ENCODE data around the gene PACSIN2.

Gene PACSIN2

GRCh38 chr22:42905217-42905616 lies 109.7 kb downstream of the PACSIN2 start:
- DNase-seq (ENCODE audit: low read depth), result no peak

DNA sequence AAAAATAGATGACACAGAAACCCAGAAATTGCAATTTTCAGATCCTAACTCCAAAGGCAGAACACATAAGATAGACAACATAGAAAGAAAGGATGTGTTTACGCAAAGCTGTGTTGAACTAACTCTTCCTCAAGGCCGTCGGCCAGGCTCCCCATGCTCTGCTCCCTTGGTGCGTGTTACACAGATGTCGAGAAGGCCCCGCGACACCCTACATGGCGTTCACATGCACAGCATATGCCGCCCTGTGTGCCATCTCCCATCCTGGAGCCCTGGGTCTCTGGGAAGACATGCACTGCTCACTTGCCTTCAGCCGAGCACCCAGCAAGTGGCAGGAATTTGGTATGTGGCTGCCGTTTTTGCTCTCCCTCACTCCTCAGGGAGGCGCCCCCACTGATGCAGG lies 110.9 kb downstream of the PACSIN2 start:
- no peak for DNase-seq (ENCODE audit: low read depth)

DNA sequence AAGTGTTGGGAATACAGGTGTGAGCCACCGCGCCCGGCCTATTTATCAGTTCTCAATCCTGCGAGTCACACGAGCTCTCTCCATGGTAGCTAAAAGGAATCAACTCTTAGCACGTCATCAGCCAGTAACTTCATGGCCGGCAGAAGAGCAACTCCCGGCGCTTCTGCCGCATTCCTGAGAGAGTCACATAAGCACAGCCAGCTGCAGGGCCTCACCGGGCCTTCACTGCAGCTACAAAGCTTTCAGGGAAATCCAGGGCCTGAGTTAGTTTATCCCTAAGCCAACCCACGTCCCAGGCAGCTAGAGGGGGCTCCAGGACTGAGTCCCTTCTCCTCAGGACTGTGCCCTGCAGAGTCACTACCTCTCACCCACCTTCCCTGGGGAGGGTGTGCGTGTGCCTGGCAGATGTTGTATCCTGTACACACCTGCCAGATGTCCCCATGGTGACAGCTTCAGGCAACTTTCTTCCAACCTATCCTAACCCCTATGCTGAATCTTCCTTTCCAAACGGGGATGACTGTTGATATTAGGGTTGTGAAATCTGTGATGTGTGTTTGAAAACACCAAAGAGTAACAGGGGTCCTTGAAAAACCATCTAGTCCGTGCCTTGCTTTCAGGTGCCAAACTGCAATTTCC lies 112.0 kb downstream of the PACSIN2 start:
- peak; percentile 25 for DNase-seq (ENCODE audit: low read depth)

GRCh38 chr22:42901790-42902508 lies 113.0 kb downstream of the PACSIN2 start:
- DNase-seq (ENCODE audit: low read depth), result peak; percentile 8

DNA sequence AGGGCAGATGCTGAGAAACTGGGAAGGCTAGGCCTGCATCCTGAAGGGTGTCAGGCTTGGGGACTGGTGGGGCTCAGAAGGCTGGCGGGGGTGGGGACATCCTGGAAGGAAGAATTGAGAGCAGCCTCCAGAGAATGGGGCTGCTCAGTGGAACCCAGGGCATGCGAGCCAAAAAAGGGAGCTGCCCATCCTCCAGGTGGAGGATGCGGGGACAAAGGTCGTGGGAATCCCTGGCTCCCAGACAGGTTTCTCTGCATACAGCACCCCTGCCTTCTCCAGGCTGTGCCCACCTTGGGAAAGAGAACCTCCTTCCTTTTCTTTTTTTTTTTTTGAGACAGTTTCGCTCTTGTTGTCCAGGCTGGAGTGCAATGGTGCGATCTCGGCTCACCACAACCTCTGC lies 117.0 kb downstream of the PACSIN2 start:
- DNase-seq (ENCODE audit: low read depth), result no peak

- no peak for DNase-seq (ENCODE audit: low read depth)
Observed at GRCh38 chr22:42895541-42895981, 119.4 kb downstream of the PACSIN2 start.

GRCh38 chr22:42895087-42895486 lies 119.9 kb downstream of the PACSIN2 start:
- no peak for DNase-seq (ENCODE audit: low read depth)

DNA sequence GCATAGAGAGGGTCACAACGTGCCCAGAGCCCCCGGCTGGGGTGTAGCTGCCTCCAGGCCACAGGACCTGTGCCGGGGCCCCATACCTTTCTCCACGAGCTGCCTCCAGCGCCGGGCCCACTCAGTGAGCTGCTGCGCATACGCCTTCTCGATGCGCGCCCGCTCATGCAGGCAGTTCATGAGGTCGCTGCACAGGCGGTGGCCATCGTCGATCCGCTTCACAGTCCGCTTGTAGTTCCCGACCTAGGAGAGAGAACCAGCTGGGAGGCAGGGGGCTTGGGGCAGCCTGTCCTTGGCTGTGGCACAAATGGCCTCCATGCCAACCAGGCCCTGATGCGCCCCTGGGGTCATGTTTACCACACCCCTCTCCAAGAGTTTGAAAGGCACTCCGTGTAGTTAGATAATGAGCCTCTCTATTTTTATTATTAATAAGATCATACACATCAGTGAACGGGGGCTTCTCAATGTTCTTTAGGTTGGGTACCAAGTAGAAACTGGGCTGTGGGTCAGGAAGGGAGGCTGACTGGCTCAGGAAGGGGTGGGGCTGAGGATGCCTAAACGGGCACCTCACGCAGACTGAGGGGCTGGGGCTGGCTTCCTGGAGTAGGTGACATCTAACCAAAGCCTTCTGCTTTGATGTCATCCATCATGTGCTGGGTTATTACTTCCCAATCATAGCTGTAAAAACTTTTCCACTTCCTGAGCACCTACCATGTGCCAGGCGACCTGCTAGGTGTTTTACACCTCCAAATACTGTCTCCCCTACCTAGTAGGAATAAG lies 121.4 kb downstream of the PACSIN2 start:
- DNase-seq (ENCODE audit: low read depth), result no peak

- no peak for DNase-seq (ENCODE audit: low read depth)
Observed at GRCh38 chr22:42892571-42893316, 122.2 kb downstream of the PACSIN2 start.

- DNase-seq (ENCODE audit: low read depth), result no peak
Observed at GRCh38 chr22:42892156-42892555, 122.8 kb downstream of the PACSIN2 start.

- no peak for DNase-seq (ENCODE audit: low read depth)
Observed at GRCh38 chr22:42891696-42892095, 123.3 kb downstream of the PACSIN2 start.

DNA sequence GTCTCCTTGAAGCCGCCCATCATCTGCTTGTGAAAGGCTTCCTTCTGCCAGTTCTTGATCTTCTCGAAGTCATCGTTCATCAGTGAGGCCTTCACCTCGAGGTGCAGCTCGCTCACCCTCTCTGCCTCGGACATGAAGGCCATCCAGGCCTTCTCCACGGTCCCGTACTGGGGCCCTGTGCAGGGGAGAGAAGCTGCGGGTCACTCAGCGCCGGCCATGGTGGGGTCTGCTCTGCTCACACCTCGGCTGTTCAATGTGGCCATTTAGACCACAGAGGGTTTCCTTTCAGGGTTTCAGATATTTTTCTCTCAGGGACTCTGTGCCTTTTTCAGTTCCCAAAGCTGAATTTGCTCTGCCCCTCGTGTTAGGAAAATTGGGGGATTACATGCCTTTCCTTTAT lies 123.9 kb downstream of the PACSIN2 start:
- DNase-seq (ENCODE audit: low read depth), result no peak

DNA sequence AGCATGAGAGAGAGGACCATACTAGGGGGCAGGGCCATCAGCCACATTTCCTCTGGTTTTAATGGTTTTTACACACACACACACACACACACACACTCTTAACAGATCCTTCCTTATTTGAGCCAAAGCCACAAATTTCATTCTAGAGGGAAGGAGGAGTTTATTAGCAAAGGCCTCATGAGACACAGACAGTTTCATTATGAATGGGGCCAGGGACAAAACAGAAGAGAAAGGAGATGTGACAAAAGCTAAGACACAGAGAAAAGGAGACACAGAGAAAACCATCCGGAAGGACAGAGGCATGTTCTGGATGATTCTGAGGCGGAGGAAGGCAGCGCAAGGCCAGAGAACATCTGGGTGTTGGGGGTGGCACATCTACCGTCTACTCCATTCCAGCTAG lies 125.6 kb downstream of the PACSIN2 start:
- no peak for DNase-seq (ENCODE audit: low read depth)

GRCh38 chr22:42887523-42888507 lies 127.1 kb downstream of the PACSIN2 start:
- DNase-seq (ENCODE audit: low read depth), result no peak

GRCh38 chr22:42887120-42887519 lies 127.8 kb downstream of the PACSIN2 start:
- DNase-seq (ENCODE audit: low read depth), result no peak

- DNase-seq (ENCODE audit: low read depth), result peak; percentile 30
Observed at GRCh38 chr22:42885446-42885845, 129.5 kb downstream of the PACSIN2 start.

- DNase-seq (ENCODE audit: low read depth), result no peak
Observed at GRCh38 chr22:42884616-42885375, 130.2 kb downstream of the PACSIN2 start.

- no peak for DNase-seq (ENCODE audit: low read depth)
Observed at GRCh38 chr22:42883970-42884369, 131.0 kb downstream of the PACSIN2 start.

GRCh38 chr22:42883121-42883520 lies 131.8 kb downstream of the PACSIN2 start:
- DNase-seq (ENCODE audit: low read depth), result no peak

DNA sequence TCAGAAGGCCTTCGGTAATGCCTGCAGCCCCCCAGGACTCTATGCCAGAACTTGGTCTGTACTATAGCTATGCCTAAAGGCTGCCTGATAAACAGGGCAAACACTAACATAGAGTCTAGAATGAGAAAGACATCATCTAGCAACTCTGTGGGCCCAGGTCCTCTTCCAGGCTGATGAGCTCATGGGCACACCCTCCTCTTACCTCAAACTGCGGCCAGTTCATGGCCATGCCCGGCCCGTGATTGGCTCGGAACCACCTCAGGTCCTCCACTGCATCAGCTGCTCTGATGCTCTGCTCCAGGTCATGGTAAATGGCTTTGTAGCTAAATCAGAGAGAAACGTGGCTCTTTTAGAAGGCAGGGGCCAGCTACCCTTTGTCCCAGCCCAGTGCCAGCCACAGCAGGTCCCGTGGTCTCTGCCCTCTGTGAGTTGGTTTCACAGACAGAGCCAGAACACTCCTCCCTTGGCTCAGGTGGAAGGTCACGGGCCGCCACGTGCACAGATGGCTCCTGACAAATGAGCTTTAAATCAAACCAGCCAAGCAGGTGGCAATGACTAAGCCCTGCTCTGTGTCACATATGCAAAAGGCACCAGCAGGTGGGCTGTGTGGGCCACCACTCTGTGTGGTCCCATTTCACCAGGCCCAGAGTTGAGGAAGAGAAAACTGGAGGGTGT lies 132.8 kb downstream of the PACSIN2 start:
- DNase-seq (ENCODE audit: low read depth), result no peak

Measured in ELR (cell line).